Psoas muscle (tissue), 8 donors: Measurements from ENCODE around the gene RTN4RL2. TPM values are rescaled to one million over a fixed set of nuclear protein-coding genes. Genes with fewer than 3 reads are reported as not detected.

ENCODE experiments used
- ATAC-seq, 4 donors: fragments of 200-7000 bp; cut with Tn5 transposase; one replicate each; pipeline ENCODE4 v1.9.1; 2020; ENCODE audit warnings: moderate library complexity in 3 of 4, mild to moderate bottlenecking in 2 of 4
- DNase-seq, 2 donors: peaks; one replicate each; pipeline ENCODE4 v3.0.0-alpha.2; 2020
- H3K27ac ChIP-seq: fragments of 200-600 bp; one replicate; pipeline ENCODE4 v1.8.0; 2022
- H3K27me3 ChIP-seq, 3 donors: fragments of 200-600 bp in 1 of 3; one replicate each; pipeline versions ENCODE4 v1.6.1 to v1.8.0; 2013 to 2022; ENCODE audit warnings: low read length in 2 of 3, mild to moderate bottlenecking in 2 of 3, moderate library complexity in 1 of 3; ENCODE audit not compliant: insufficient read depth in 3 of 3
- H3K36me3 ChIP-seq, 2 donors: fragments of 200-600 bp in 1 of 2; one replicate each; pipeline versions ENCODE4 v1.6.1 to v1.8.0; 2013 to 2022; ENCODE audit warnings: low read depth in 1 of 2, mild to moderate bottlenecking in 1 of 2, moderate library complexity in 1 of 2; ENCODE audit not compliant: insufficient read depth in 1 of 2
- H3K4me1 ChIP-seq: fragments of 200-600 bp; one replicate; pipeline ENCODE4 v1.8.0; 2022
- H3K4me3 ChIP-seq: fragments of 200-600 bp; one replicate; pipeline ENCODE4 v1.8.0; 2022; ENCODE audit warnings: mild to moderate bottlenecking
- H3K9me3 ChIP-seq: fragments of 200-600 bp; one replicate; pipeline ENCODE4 v1.8.0; 2022
- CTCF ChIP-seq: fragments of 200-600 bp; IDR thresholded peaks from one replicate; pipeline ENCODE4 v1.8.0; 2022; ENCODE audit warnings: antibody characterized with exemption
- WGBS, 3 donors: extraction: QIAGEN DNeasy Blood & Tissue Kit; methylation state at CpG; one replicate each; pipeline versions ENCODE4 v1.1.6 to v1.1.7; 2013; 5-methylcytosine and 5-hydroxymethylcytosine counted together
- intact Hi-C, 2 donors: fragments of 100-400 bp; cut with DNase I; formaldehyde crosslinking; loops; one replicate each; pipeline versions ENCODE4 v1.11.0 to v1.14.2; 2022
- polyA plus RNA-seq, 3 donors: library from polyadenylated mRNA; stranded (reverse); fragments of 200-250 nt; gene quantifications; one replicate each; pipeline ENCODE4 v1.2.3, GENCODE V29; 2013
- total RNA-seq, 4 donors: library from RNA; stranded (reverse); fragmentation: NEBNext Ultra II Directional in 2 of 4; extraction: Animal tissue kit (Norgen Biotek cat#: 25700) in 2 of 4; gene quantifications; one replicate each; pipeline versions ENCODE4 v1.2.1 to v1.2.4, GENCODE V29; 2021 to 2023
- donor health status: healthy with polysubstance abuse.
- donor health status: DM: no; HTN: no; CAD: no; lungs with moderate emphysema.
- donor health status: Bipolar disorder and iron deficiency.
- donor health status: healthy.
- donor health status: DM: yes; HTN: yes; CAD: no.
- donor health status: DM: no; HTN: no; CAD: no.
- donor health status: DM: no; HTN: no; CAD: no.
- donor health status: DM: yes; HTN: yes; CAD: no.

Gene RTN4RL2
- total and polyA plus RNA-seq, 7 donors = 0.44 to 1.1 (median 0.77) TPM

GRCh38 chr11:57468276-57468675, 7.9 kb downstream of the RTN4RL2 start:
- Histone ChIP-seq H3K4me1 (no peaks in the 10 kb centered on the region), H3K36me3 (no peaks in the 10 kb centered on the region), H3K9me3 (no peaks in the 10 kb centered on the region), H3K27ac (no peak overlapping the region), H3K4me3 (no peak overlapping the region), H3K27me3 (peaks cover 0 to 2% (median 0%) of the 10 kb centered on the region in 3 donors)
- intact Hi-C loops = no loop called here
- no peak for ATAC-seq
- no peak for TF ChIP-seq CTCF
- no peak for DNase-seq
- 53 to 76% (median 65%) methylated on average over 4 of the region's 4 CpGs for WGBS, 3 donors

- Histone ChIP-seq H3K27ac (no peak overlapping the region), H3K36me3 (no peaks in the 10 kb centered on the region), H3K4me3 (no peak overlapping the region), H3K4me1 (no peaks in the 10 kb centered on the region), H3K27me3 (peaks cover 0 to 2% (median 0%) of the 10 kb centered on the region in 3 donors), H3K9me3 (no peaks in the 10 kb centered on the region)
- ATAC-seq (no peak), DNase-seq (no peak)
- 78 to 81% (median 80%) methylated on average over 5 of the region's 5 CpGs for WGBS, 3 donors
- no peak for TF ChIP-seq CTCF
- intact Hi-C loops = no loop called here
Observed at GRCh38 chr11:57469268-57469667, 8.9 kb downstream of the RTN4RL2 start.

- intact Hi-C loops = no loop called here
- H3K4me3 ChIP-seq = no peak overlapping the region
- DNase-seq = peak in 1 of 2 donors; percentile 5
- H3K4me1 ChIP-seq = no peaks in the 10 kb centered on the region
- no peak for TF ChIP-seq CTCF
- H3K27ac ChIP-seq = no peak overlapping the region
- peaks cover 0 to 1% (median 0%) of the 10 kb centered on the region in 3 donors for H3K27me3 ChIP-seq
- H3K9me3 ChIP-seq = no peaks in the 10 kb centered on the region
- no peak for ATAC-seq
- H3K36me3 ChIP-seq = no peaks in the 10 kb centered on the region
- 89 to 95% (median 91%) methylated on average over 3 of the region's 3 CpGs for WGBS, 3 donors
Observed at GRCh38 chr11:57471496-57471895, 11.2 kb downstream of the RTN4RL2 start.

GRCh38 chr11:57473285-57473841, 13.0 kb downstream of the RTN4RL2 start:
- Histone ChIP-seq H3K4me3 (no peak overlapping the region), H3K9me3 (no peaks in the 10 kb centered on the region), H3K27ac (no peak overlapping the region), H3K36me3 (no peaks in the 10 kb centered on the region), H3K27me3 (peaks cover 0 to 1% (median 0%) of the 10 kb centered on the region in 3 donors), H3K4me1 (no peaks in the 10 kb centered on the region)
- DNase-seq (no peak), ATAC-seq (no peak)
- 60 to 66% (median 62%) methylated on average over 6 of the region's 6 CpGs for WGBS, 3 donors
- intact Hi-C loops = no loop called here
- TF ChIP-seq CTCF = no peak
